Body of pancreas (tissue), 4 donors: Measurements from ENCODE around the gene FANCD2. TPM values are rescaled to one million over a fixed set of nuclear protein-coding genes. Genes with fewer than 3 reads are reported as not detected.

Experiments used
- ATAC-seq: fragments of 150-250 bp; one replicate; pipeline ENCODE4 v1.9.1; 2016
- DNase-seq, 4 donors: peaks; one replicate each; pipeline ENCODE4 v3.0.0-alpha.2; 2019
- H3K27ac ChIP-seq, 4 donors: fragments of 200-600 bp; sonication (generic); 1 replicate in 3 of 4; 2 replicates in 1 of 4; pipeline versions ENCODE4 v1.5.1 to v1.6.1; 2016 to 2019; ENCODE audit warnings: mild to moderate bottlenecking in 1 of 4, mixed read lengths in 1 of 4, moderate library complexity in 1 of 4
- H3K27me3 ChIP-seq, 2 donors: fragments of 200-600 bp; sonication (generic); one replicate each; pipeline ENCODE4 v1.6.0; 2016; ENCODE audit warnings: mild to moderate bottlenecking in 1 of 2
- H3K36me3 ChIP-seq, 2 donors: fragments of 200-600 bp; sonication (generic); replicated peaks in 1 of 2; 2 replicates each; pipeline ENCODE4 v1.5.1; 2016; ENCODE audit warnings: low read depth in 2 of 2; ENCODE audit not compliant: insufficient read depth in 1 of 2
- H3K4me1 ChIP-seq: fragments of 200-600 bp; sonication (generic); one replicate; pipeline ENCODE4 v1.6.0; 2016
- H3K4me3 ChIP-seq, 2 donors: fragments of 200-600 bp; sonication (generic); 1 replicate in 1 of 2; 2 replicates in 1 of 2; pipeline ENCODE4 v1.5.1; 2016 to 2019
- H3K9me3 ChIP-seq, 3 donors: fragments of 200-600 bp; sonication (generic); 1 replicate in 2 of 3; 2 replicates in 1 of 3; pipeline ENCODE4 v1.5.1; 2016
- POLR2A ChIP-seq, 3 donors: fragments of 450-650 bp; IDR thresholded peaks; one replicate each; pipeline ENCODE4 v1.6.1; 2016; ENCODE audit warnings: antibody characterized with exemption in 3 of 3, mild to moderate bottlenecking in 2 of 3
- WGBS, 2 donors: methylation state at CpG; one replicate each; pipeline ENCODE4 v1.1.5; 2017; 5-methylcytosine and 5-hydroxymethylcytosine counted together
- intact Hi-C: fragments of 100-400 bp; cut with DNase I; formaldehyde crosslinking; loops from one replicate; pipeline ENCODE4 v1.15.1; 2023
- small RNA-seq: library from RNA; depleted of rRNA; stranded (forward); fragments of <200 nt; gene quantifications from one replicate; pipeline ENCODE3, GENCODE V24; 2016
- total RNA-seq, 2 donors: library from RNA; depleted of rRNA; stranded (reverse); fragments of >200 nt; gene quantifications; one replicate each; pipeline ENCODE4 v1.1.0, GENCODE V29; 2016
- TF ChIP-seq, protein P1 (sequence below), 7 experiments: fragments of 450-650 bp in 4 of 7; fragments of 200-600 bp in 3 of 7; sonication (generic) in 3 of 7; IDR thresholded peaks; one replicate each; pipeline ENCODE4 v1.5.1; 2016 to 2019; ENCODE audit warnings: antibody characterized with exemption in 7 of 7

FANCD2 gene
- total RNA-seq, 2 donors from 2014 or later, result 1.0 to 2.3 TPM

DNA sequence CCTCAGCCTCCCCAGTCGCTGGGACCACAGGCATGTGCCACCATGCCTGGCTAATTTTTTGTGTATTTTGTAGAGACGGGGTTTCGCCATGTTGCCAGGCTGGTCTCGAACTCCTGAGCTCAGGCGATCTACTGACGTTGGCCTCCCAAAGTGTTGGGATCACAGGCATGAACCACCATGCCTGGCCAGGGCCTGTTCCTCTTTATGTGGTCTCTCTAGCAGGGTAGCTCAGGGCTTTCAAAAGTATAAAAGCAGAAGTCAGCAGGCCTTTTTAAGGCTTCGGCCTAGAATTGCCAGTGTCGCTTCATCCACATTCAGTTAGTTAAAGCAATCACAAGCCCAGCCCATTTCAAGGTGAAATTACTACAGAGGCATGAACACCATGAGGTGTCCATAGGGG, 123.0 kb downstream of the FANCD2 start:
- no peak for ATAC-seq

GRCh38 chr3:10150987-10151386, 124.8 kb downstream of the FANCD2 start:
- Histone ChIP-seq H3K27ac (no peak overlapping the region), H3K9me3 (no peaks in the 10 kb centered on the region), H3K4me1 (no peaks in the 10 kb centered on the region), H3K4me3 (no peak overlapping the region), H3K27me3 (no peaks in the 10 kb centered on the region), H3K36me3 (peaks cover 11 to 20% of the 10 kb centered on the region in 2 donors)
- 83 to 84% methylated on average over 6 of the region's 6 CpGs for WGBS, 2 donors
- TF ChIP-seq POLR2A (IDR thresholded peaks at IDR 0.05), result no peak
- TF ChIP-seq, protein P1, sequence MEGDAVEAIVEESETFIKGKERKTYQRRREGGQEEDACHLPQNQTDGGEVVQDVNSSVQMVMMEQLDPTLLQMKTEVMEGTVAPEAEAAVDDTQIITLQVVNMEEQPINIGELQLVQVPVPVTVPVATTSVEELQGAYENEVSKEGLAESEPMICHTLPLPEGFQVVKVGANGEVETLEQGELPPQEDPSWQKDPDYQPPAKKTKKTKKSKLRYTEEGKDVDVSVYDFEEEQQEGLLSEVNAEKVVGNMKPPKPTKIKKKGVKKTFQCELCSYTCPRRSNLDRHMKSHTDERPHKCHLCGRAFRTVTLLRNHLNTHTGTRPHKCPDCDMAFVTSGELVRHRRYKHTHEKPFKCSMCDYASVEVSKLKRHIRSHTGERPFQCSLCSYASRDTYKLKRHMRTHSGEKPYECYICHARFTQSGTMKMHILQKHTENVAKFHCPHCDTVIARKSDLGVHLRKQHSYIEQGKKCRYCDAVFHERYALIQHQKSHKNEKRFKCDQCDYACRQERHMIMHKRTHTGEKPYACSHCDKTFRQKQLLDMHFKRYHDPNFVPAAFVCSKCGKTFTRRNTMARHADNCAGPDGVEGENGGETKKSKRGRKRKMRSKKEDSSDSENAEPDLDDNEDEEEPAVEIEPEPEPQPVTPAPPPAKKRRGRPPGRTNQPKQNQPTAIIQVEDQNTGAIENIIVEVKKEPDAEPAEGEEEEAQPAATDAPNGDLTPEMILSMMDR (IDR thresholded peaks at IDR 0.05), result no peak
- DNase-seq (no peak), ATAC-seq (no peak)
- intact Hi-C loops, result no loop called here

More for the DNA sequence above, 123.0 kb downstream of the FANCD2 start:
- Histone ChIP-seq H3K27me3 (no peaks in the 10 kb centered on the region), H3K27ac (no peak overlapping the region), H3K36me3 (peaks cover 11 to 18% of the 10 kb centered on the region in 2 donors), H3K4me3 (no peak overlapping the region), H3K9me3 (no peaks in the 10 kb centered on the region), H3K4me1 (peaks cover 2% of the 10 kb centered on the region)
- DNase-seq, result peak in 1 of 4 donors; percentile 18
- TF ChIP-seq, protein P1 (IDR thresholded peaks at IDR 0.05), result no peak
- no peak for TF ChIP-seq POLR2A (IDR thresholded peaks at IDR 0.05)
- 89 to 100% methylated on average over 3 to 8 of the region's 8 CpGs for WGBS, 2 donors
- intact Hi-C loops, result no loop called here

Small RNA genes within 50 kb of the gene (small RNA-seq; reads per million reads assigned to genes)
- gene CYCSP10 (not detected), gene RNU6-670P (not detected)

Other genes with a start within 250 kb of the FANCD2 start
- 10 to 100 TPM; 37.4 to 37.6 TPM for gene TADA3, start 234.0 kb upstream of the FANCD2 start, total RNA-seq
- gene ARPC4, start 233.4 kb upstream of the FANCD2 start, total RNA-seq, result 10 to 100 TPM; 33.6 to 57.1 TPM
- 10 to 100 TPM; 24.1 to 88.0 TPM for gene TTLL3, start 216.2 kb upstream of the FANCD2 start, total RNA-seq
- 10 to 100 TPM; 31.6 to 51.4 TPM for gene RPUSD3, start 182.4 kb upstream of the FANCD2 start, total RNA-seq
- gene CIDEC, start 146.2 kb upstream of the FANCD2 start, total RNA-seq, result 100 to 1,000 TPM in 1 of 2 donors, 1 to 10 TPM in 1; 6.5 to 134 TPM
- gene JAGN1, start 135.8 kb upstream of the FANCD2 start, total RNA-seq, result 10 to 100 TPM in 1 of 2 donors, 1 to 10 TPM in 1; 5.6 to 19.7 TPM
- 10 to 100 TPM; 10.9 to 18.2 TPM for gene IL17RE, start 123.6 kb upstream of the FANCD2 start, total RNA-seq
- gene IL17RC, start 109.3 kb upstream of the FANCD2 start, total RNA-seq, result 10 to 100 TPM; 40.7 to 60.3 TPM
- 10 to 100 TPM; 19.8 to 23.6 TPM for gene CRELD1, start 92.6 kb upstream of the FANCD2 start, total RNA-seq
- gene PRRT3, start 74.0 kb upstream of the FANCD2 start, total RNA-seq, result 1 to 10 TPM; 3.9 to 4.3 TPM
- 10 to 100 TPM in 1 of 2 donors, 1 to 10 TPM in 1; 9.6 to 26.5 TPM for gene EMC3, start 39.6 kb upstream of the FANCD2 start, total RNA-seq
- not detected for gene FANCD2OS, start 81.8 kb downstream of the FANCD2 start, total RNA-seq
- gene BRK1, start 89.2 kb downstream of the FANCD2 start, total RNA-seq, result 10 to 100 TPM; 13.8 to 32.7 TPM
- 10 to 100 TPM; 23.6 to 41.9 TPM for gene VHL, start 115.3 kb downstream of the FANCD2 start, total RNA-seq
- gene IRAK2, start 138.5 kb downstream of the FANCD2 start, total RNA-seq, result 1 to 10 TPM in 1 of 2 donors, under 1 TPM in 1; 0.99 to 3.9 TPM
- 10 to 100 TPM; 15.3 to 19.8 TPM for gene TATDN2, start 222.0 kb downstream of the FANCD2 start, total RNA-seq